Neural progenitor cell (in vitro differentiated cells): Measurements from ENCODE around the gene TPST2.

Experiments
- EZH2 ChIP-seq: fragments of 200-600 bp; sonication (generic); IDR thresholded peaks from 2 replicates; pipeline ENCODE4 v1.6.1; 2017; ENCODE audit warnings: antibody characterized with exemption, mild to moderate bottlenecking, moderate library complexity
- EZH2phosphoT487 ChIP-seq: fragments of 200-600 bp; sonication (generic); IDR thresholded peaks from 2 replicates; pipeline ENCODE4 v1.6.1; 2017; ENCODE audit warnings: antibody characterized with exemption
- TF ChIP-seq, protein P1 (sequence below): fragments of 200-600 bp; sonication (generic); IDR thresholded peaks from 2 replicates; pipeline ENCODE4 v1.5.1; 2017; ENCODE audit warnings: antibody characterized with exemption, mild to moderate bottlenecking

DNA sequence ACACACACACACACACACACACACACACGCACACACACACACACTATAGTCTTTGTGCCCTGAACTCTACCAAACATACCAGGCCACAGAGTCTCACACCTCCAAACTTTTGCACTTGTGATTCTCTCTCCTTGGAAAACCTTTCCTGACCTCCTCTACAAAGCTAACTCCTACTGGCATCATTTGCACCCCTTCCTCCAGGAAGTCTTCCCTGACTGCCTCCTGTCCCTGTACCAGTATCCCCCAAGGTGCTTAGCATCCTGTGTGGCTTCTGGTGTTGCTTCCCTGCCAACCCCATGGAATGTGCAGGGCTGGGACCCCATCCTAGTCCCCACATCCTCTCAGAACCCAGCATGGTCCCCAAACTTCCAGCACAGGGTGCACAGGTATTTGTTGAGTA, 8.9 kb downstream of the TPST2 start:
- TF ChIP-seq, protein P1, sequence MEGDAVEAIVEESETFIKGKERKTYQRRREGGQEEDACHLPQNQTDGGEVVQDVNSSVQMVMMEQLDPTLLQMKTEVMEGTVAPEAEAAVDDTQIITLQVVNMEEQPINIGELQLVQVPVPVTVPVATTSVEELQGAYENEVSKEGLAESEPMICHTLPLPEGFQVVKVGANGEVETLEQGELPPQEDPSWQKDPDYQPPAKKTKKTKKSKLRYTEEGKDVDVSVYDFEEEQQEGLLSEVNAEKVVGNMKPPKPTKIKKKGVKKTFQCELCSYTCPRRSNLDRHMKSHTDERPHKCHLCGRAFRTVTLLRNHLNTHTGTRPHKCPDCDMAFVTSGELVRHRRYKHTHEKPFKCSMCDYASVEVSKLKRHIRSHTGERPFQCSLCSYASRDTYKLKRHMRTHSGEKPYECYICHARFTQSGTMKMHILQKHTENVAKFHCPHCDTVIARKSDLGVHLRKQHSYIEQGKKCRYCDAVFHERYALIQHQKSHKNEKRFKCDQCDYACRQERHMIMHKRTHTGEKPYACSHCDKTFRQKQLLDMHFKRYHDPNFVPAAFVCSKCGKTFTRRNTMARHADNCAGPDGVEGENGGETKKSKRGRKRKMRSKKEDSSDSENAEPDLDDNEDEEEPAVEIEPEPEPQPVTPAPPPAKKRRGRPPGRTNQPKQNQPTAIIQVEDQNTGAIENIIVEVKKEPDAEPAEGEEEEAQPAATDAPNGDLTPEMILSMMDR: no peak
- TF ChIP-seq EZH2phosphoT487 (no peak), EZH2 (no peak)
